RCC 7860 (cell line): ENCODE data around the gene BRI3BP.
"Not testable (repeated sequence)": the region's sequence is repeated elsewhere in the genome, so short reads cannot be mapped to it uniquely, and the experiment has no call there.

Source experiments
- DNase-seq: peaks from one replicate; pipeline ENCODE4 v3.0.0-alpha.2; 2015; ENCODE audit warnings: low spot score
- FAIRE-seq: peaks from 2 replicates; lab custom pipeline; 2012; peaks lifted over from hg19 to GRCh38; lab: Jason Lieb, UNC

Gene BRI3BP

GRCh38 chr12:125021096-125021495, 27.7 kb downstream of the BRI3BP start:
- DNase-seq (no peak), FAIRE-seq (no peak)

GRCh38 chr12:125021771-125022170, 28.3 kb downstream of the BRI3BP start:
- FAIRE-seq (no peak), DNase-seq (no peak)

GRCh38 chr12:125023065-125023464, 29.6 kb downstream of the BRI3BP start:
- DNase-seq (no peak), FAIRE-seq (no peak)

- DNase-seq (no peak), FAIRE-seq (no peak)
Observed at GRCh38 chr12:125024949-125025563, 31.6 kb downstream of the BRI3BP start.

GRCh38 chr12:125025606-125026235, 32.3 kb downstream of the BRI3BP start:
- FAIRE-seq (no peak), DNase-seq (no peak)

GRCh38 chr12:125028106-125028505, 34.7 kb downstream of the BRI3BP start:
- FAIRE-seq (no peak), DNase-seq (no peak)

GRCh38 chr12:125029761-125030358, 36.4 kb downstream of the BRI3BP start:
- DNase-seq (no peak), FAIRE-seq (no peak)

- not testable (repeated sequence) for FAIRE-seq, DNase-seq
Observed at GRCh38 chr12:125031471-125031870, 38.0 kb downstream of the BRI3BP start.

- FAIRE-seq, result no peak
Observed at GRCh38 chr12:125032466-125033152, 39.2 kb downstream of the BRI3BP start.

GRCh38 chr12:125033288-125033687, 39.8 kb downstream of the BRI3BP start:
- FAIRE-seq, result no peak
- DNase-seq, result no peak

More at GRCh38 chr12:125032466-125033152, 39.2 kb downstream of the BRI3BP start:
- no peak for DNase-seq

- FAIRE-seq, result no peak
- DNase-seq, result no peak
Observed at GRCh38 chr12:125038976-125039625, 45.7 kb downstream of the BRI3BP start.

GRCh38 chr12:125049093-125049458, 55.6 kb downstream of the BRI3BP start:
- no peak for FAIRE-seq
- DNase-seq, result no peak

GRCh38 chr12:125050446-125050845, 57.0 kb downstream of the BRI3BP start:
- FAIRE-seq, result no peak

GRCh38 chr12:125050868-125051267, 57.4 kb downstream of the BRI3BP start:
- no peak for FAIRE-seq
- DNase-seq, result no peak

More at GRCh38 chr12:125050446-125050845, 57.0 kb downstream of the BRI3BP start:
- DNase-seq, result no peak

GRCh38 chr12:125053821-125054220, 60.4 kb downstream of the BRI3BP start:
- DNase-seq (no peak), FAIRE-seq (no peak)

GRCh38 chr12:125055591-125055990, 62.1 kb downstream of the BRI3BP start:
- DNase-seq (no peak), FAIRE-seq (no peak)

- DNase-seq (no peak), FAIRE-seq (no peak)
Observed at GRCh38 chr12:125056306-125056705, 62.9 kb downstream of the BRI3BP start.

- no peak for FAIRE-seq
- DNase-seq, result no peak
Observed at GRCh38 chr12:125057708-125058107, 64.3 kb downstream of the BRI3BP start.

- FAIRE-seq, result no peak
- DNase-seq, result no peak
Observed at GRCh38 chr12:125061229-125061628, 67.8 kb downstream of the BRI3BP start.

GRCh38 chr12:125063522-125063921, 70.1 kb downstream of the BRI3BP start:
- FAIRE-seq, result not testable (repeated sequence)

GRCh38 chr12:125064492-125064891, 71.0 kb downstream of the BRI3BP start:
- no peak for DNase-seq
- FAIRE-seq, result no peak

More at GRCh38 chr12:125063522-125063921, 70.1 kb downstream of the BRI3BP start:
- not testable (repeated sequence) for DNase-seq
